ENCODE measurements around the gene PPP3R2. TPM values are rescaled to one million over a fixed set of nuclear protein-coding genes. Genes with fewer than 3 reads are reported as not detected.
"Not testable (repeated sequence)": the region's sequence is repeated elsewhere in the genome, so short reads cannot be mapped to it uniquely, and the experiment has no call there.

Gene PPP3R2
- total RNA-seq, 1 experiment from 2014 or later, result not detected

DNA sequence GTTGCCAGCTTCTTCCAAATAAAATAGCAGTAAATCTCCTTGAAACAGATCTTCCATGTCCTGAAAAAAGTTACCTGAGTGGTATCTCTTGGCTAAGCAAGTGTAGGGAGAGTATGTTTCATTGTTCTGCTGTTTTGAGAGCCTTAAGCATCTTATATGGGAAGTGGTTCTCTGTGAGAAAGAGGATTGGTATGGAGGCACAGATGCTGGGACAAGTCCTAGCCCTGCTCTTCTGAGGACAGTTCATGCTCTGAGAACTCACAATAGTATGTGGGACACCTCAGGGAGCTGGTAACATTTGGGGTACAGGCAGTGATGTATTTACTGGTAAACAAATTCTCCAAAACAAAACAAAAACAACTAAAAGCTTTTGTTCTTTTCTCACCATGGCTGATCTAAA, 2.0 kb downstream of the PPP3R2 start:
- no peak for DNase-seq (ENCODE audit: low read depth, low spot score)
- in situ Hi-C loops (cut with HindIII; ENCODE audit: low pct_unique_long_range_greater_than_20kb, low sequenced_read_pairs), result no loop called here

DNA sequence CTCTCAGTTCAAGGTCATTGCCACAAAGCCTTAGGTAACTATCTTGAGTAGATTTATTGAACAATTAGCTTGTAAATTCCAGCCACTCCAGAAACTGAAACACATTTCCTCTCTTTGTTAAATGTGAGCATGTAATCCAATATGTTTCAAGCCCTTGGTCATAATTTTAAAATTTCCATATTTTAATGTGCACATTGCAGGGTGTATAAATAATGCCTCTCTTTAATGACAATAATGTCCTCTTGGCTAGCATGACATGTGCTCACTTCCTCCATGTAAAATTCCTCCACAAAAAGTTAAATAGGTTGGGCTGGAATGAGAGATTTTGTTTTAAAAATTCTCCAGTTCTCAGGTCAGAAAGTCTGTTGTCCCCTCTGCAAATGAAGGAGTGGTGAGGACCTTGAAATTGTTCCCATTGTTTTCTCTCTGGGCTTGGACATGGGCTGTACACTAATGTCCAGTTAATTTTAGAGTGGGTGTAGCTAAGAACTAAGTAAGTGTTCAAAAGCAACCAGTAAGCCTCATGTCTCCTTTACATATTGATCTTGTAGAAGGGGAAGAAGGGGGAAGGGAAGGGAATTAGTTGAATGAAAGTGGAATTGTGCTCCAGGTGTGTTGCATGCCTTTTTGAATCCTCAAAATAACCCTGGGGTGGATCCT, 2.9 kb downstream of the PPP3R2 start:
- in situ Hi-C loops (cut with HindIII; ENCODE audit: low pct_unique_long_range_greater_than_20kb, low sequenced_read_pairs), result no loop called here
- DNase-seq (ENCODE audit: low read depth, low spot score), result no peak

DNA sequence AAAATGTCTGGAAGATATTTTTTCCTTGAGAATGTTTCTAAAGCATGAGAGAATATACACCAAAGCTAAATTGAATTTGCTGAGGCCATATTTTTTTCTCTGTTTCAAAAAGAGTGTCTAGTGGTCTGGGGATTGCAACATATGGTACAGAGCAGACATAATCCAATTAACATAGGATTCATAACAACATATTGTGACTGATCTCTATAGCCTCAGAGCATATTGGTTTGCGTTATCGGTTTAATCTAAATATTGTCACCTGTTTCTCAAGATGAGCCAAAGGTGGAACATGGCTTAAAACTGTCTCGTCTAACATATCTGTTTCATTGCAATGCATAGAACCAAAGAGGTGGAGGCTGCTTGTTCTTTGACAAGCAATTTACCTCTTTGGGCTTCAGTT, 3.9 kb downstream of the PPP3R2 start:
- no peak for DNase-seq (ENCODE audit: low read depth, low spot score)
- in situ Hi-C loops (cut with HindIII; ENCODE audit: low pct_unique_long_range_greater_than_20kb, low sequenced_read_pairs), result no loop called here

DNA sequence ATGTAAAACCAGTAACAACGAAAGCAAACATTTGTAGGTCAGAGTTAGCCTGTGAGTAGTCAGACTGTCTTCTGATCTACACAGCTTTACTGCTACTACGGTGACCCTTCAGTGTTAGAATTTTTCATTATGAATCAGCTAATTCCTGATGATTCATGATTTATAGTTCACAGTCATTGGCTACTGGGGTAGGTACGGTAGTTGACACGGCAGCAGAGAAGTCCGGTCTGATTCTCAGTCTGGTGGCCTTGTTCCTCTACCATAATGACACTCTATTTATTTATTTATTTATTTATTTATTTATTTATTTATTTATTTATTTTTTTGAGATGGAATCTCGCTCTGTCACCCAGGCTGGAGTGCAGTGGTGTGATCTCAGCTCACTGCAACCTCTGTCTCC, 4.7 kb downstream of the PPP3R2 start:
- DNase-seq (ENCODE audit: low read depth, low spot score); in situ Hi-C loops (cut with HindIII; ENCODE audit: low pct_unique_long_range_greater_than_20kb, low sequenced_read_pairs): not testable (repeated sequence)

DNA sequence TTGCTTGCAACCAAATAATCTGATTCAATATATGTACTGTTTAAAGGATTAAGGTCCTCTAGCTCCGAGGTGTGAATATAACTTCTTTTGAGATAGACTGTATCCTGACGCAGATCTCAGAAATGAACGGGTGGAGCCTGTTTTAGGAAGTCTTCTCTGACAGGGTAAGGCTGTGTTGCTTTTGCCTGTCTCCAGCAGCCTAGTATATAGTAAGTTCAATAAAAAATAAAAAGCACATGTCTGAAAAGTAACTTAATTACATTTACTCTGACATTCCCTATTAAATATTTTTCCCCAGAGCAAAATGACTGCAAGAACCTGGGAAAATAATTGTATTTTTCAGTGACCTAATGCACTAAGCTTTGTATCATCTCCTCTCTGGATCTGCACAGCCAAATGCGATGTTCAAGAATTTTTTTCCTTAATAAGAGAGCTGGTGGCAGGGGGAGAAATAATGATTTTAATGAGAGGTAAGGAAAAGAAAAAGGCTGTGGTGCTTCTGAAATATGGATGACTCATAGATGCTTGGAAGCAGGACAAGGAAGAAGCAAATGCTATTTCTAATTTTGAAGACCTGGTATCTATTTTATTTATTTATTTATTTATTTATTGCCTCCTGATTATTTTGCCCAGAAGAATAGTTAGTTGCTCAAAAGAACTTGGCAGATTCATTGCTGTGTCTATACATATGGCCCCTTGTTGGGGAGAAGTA, 7.3 kb downstream of the PPP3R2 start:
- in situ Hi-C loops (cut with HindIII; ENCODE audit: low pct_unique_long_range_greater_than_20kb, low sequenced_read_pairs), result no loop called here
- no peak for DNase-seq (ENCODE audit: low read depth, low spot score)

DNA sequence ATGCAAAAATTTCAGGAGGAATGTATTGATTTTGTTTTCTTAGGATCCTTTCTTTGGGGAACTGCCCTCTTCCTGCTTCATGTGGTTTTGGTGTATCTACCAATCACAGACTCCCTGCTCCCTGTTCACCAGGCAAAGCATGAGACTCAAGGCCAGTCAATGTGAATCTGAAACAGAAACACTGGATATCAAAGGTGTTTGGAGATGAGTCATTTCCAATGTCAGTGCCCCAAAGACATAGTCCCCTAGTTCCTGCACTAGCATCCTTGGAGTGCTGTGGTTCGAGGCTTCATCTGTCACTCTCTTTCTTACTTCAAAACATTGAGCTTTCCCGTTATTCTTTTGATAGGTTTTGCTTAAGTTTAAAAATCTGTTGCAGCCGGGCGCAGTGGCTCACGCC, 8.1 kb downstream of the PPP3R2 start:
- no peak for DNase-seq (ENCODE audit: low read depth, low spot score)
- in situ Hi-C loops (cut with HindIII; ENCODE audit: low pct_unique_long_range_greater_than_20kb, low sequenced_read_pairs), result no loop called here

DNA sequence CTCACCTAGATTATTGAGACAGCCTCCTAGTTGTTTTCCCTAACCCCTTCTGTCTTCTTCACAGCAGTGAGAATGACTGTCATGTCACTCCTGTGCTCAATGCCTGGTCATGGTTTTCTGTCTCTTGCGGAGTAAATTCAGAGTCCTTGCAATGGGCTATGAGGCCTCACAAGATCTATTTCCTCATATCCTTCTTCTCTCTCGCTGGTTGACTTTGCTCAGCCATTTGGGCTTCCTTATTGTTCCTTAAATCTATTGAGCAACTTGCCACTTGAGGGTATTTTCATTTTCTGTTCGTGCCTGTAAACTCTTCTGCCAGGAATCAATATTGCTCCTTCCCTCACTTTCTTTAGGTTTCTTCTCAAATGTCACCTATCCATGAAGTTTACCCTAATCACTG, 9.0 kb downstream of the PPP3R2 start:
- no peak for DNase-seq (ENCODE audit: low read depth, low spot score)
- in situ Hi-C loops (cut with HindIII; ENCODE audit: low pct_unique_long_range_greater_than_20kb, low sequenced_read_pairs), result no loop called here

DNA sequence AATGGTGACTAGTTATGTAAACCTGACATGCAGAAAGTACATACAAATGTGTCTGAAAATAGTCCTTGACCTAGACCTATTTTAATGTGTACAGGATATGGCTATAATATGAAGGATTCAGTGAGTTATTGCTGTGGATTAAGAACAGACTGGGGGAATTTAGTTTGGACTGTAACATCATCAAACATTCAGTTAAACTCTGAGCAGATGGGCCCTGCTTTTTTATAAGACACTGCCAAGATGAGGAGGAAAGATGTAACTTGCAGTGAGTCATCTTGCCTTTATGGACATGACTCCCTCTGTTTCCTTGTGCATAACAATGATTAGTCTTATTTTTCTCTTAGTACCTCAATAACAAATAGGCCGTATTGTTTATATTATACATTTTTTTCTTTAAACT, 12.2 kb downstream of the PPP3R2 start:
- in situ Hi-C loops (cut with HindIII; ENCODE audit: low pct_unique_long_range_greater_than_20kb, low sequenced_read_pairs), result no loop called here
- DNase-seq (ENCODE audit: low read depth, low spot score), result no peak

DNA sequence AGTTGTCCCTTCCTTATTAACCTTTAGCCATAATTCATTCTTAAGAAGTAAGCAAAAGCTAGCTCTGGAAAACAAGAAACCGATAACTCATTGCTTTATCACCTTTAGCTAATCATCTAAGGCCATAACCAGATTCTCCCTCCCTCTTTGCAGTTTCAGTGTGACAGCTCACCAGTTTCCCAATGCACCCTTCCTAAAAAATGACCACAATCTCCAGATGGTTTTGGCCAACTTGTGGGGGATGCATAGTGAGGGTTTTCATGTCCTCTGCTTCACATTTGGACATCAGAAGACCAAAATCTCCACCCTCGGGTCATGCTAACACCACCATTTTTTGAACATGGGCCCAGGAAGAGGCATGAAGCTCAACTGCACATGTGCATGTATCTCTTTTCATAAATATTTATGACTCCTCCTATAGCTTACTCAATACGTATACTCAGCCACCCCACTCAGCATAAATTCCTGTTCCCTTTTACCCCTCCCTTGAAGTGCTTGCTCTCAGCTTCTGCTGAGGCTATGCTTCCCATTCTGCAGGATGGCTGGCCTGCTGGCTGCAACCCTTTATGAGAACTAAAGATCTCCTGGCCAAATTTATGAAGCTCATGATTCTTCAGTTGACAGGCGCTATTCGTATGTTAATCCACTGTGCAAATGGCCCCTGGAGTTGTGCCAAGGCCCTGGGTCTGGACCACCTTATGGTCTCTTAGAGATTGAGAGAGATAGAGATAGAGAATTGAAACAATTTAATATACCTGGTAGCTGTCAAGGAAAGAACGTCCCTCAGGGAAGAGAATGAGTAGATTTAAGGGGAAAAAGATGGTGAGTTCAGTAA, 14.8 kb downstream of the PPP3R2 start:
- no peak for DNase-seq (ENCODE audit: low read depth, low spot score)
- in situ Hi-C loops (cut with HindIII; ENCODE audit: low pct_unique_long_range_greater_than_20kb, low sequenced_read_pairs), result no loop called here

DNA sequence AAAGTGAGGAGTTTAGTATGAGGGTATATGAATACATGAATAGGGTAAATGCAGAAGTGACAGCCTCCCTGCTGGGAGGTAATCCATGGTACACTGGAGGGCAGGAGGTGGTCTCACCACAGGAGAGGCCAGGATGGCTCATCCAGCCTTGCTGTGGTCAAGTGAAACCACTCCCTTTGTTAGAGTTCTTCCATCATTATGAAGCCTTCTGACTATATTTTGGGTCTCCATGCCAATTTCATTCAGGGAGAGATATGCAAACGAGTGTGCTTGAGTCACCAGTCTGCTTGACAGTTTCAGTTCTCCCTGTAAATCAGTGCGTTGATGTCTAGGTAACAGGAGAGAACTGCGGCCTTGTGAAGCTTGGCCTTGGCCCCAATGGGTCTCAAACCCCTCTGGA, 16.4 kb downstream of the PPP3R2 start:
- in situ Hi-C loops (cut with HindIII; ENCODE audit: low pct_unique_long_range_greater_than_20kb, low sequenced_read_pairs), result no loop called here
- no peak for DNase-seq (ENCODE audit: low read depth, low spot score)

DNA sequence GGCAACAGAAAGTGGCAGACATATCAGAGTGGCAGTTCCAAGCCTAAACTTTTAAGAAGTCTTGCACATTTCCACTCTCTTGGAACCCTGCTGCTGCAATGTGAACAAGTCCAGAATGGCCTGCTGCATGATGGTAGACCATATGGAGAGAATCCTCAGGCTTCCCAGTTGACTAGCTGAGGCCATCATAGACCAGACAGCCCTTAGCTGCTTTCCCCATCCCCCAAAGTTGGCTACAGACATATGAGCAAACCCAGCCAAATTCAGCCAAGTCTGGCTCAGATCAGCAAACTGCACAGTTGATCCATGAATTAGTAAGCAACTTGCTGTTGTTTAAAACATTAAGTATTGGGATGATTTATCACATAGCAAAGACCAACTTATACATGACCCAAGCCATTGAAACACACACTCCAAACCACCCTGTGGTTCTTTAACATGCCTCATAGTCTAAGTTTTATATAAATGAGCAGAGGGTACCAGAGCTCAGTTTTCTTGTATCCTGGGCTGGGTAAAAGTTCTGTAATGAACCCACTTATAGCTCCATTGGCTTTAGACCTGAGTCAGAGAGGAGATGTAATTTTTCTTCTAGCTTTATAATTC, 19.9 kb downstream of the PPP3R2 start:
- in situ Hi-C loops (cut with HindIII; ENCODE audit: low pct_unique_long_range_greater_than_20kb, low sequenced_read_pairs), result no loop called here
- no peak for DNase-seq (ENCODE audit: low read depth, low spot score)

DNA sequence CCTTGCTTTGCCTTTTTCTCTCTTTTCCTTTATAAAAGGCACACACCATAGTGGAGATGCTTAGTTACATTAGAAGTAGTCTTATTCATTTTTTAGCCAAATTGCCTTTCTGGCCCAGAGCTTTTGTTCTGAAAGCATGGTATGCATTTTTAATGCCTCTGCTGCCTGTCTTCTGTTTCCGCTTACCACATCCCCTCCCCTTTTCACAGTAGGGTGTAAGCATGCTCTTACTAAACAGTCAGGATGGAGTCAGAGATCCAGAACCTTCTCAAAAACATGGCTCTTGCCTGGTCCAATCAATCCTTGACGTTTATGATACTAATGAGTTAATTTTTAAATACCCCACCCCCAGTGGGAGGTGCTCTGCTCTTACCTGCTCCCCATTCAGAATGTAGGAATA, 22.5 kb downstream of the PPP3R2 start:
- in situ Hi-C loops (cut with HindIII; ENCODE audit: low pct_unique_long_range_greater_than_20kb, low sequenced_read_pairs), result no loop called here
- DNase-seq (ENCODE audit: low read depth, low spot score), result no peak

DNA sequence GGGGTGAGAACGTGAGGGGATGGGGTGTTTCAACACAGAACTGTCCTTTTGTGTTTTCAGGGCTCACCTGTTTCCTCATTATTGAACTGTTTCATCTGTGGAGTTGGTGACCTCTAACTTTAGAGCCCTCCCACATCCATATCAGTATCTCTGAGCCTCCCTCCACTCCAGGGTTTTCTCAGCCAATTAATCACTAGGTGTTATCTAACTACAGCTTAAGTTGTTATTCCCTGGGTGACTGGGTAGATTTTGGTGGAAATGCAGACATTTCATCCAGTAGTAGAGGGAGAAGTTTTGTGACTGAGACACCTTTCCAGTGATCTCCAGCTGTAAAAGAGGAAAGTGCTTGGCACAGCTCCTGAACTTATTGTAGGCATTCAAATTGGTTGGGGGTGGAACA, 23.7 kb downstream of the PPP3R2 start:
- in situ Hi-C loops (cut with HindIII; ENCODE audit: low pct_unique_long_range_greater_than_20kb, low sequenced_read_pairs), result no loop called here
- no peak for DNase-seq (ENCODE audit: low read depth, low spot score)

DNA sequence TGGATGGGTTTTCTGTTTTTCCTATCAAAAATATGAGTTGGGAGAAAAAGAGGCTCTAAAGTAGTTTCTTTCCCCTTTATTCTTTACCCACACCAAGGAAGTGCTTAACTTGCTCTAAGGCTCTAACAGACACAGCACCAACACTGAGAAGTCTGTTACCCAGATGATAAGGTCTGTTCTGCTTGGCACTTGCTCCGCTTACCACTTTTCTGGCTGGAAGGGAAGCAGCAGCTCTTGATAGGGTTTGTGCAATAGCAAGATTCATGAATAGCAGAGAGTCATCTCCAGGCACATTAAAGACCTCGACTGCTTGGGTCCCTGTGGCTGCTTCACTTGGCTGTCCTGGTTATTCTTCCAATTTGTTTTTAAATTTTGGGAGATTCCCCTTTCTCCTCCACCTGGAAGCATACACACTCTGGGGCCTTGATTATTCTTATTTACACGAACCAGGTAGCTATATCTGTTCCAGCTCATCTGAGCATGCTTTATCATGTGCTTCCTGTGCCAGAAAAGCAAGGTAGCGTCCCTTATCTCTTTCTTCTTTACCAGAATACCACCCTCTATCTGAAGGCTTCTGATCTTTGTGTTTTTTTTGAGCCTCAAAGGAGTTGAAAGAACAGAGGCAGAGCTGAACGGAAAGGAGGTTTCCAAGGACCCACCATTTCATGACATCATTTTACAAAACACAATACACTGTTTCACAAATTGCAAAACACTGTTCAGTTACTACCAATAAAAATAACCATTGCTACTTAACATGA, 24.8 kb downstream of the PPP3R2 start:
- in situ Hi-C loops (cut with HindIII; ENCODE audit: low pct_unique_long_range_greater_than_20kb, low sequenced_read_pairs), result no loop called here
- no peak for DNase-seq (ENCODE audit: low read depth, low spot score)

DNA sequence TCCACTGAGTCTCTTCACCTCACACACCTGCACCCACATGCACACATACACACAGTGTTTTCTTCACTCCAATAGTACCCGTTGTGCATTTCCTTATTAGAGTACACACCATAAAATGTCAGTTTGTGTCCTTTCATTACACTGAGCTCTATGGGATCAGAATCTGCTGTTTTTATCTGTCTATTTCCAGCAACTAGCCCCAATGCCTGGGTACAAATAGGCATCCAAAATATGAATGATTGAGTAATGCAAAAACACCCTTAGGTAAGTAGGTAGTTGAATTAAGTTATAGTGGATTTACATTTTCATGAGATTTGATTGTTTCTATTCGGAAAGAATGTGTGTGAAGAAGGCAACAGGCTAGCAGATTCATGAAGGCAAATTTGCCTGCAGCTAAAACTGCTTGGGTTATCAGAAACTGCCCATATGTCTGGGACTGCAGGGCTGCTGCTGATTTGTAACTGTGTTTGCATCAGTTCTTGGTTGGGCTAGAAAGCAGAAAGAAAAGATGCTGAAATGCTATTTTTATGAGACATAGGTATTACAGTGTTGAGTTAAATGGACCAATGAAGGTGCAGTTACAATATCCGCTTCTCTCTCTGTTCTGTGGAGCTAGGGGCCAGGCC, 26.9 kb downstream of the PPP3R2 start:
- in situ Hi-C loops (cut with HindIII; ENCODE audit: low pct_unique_long_range_greater_than_20kb, low sequenced_read_pairs), result no loop called here

DNA sequence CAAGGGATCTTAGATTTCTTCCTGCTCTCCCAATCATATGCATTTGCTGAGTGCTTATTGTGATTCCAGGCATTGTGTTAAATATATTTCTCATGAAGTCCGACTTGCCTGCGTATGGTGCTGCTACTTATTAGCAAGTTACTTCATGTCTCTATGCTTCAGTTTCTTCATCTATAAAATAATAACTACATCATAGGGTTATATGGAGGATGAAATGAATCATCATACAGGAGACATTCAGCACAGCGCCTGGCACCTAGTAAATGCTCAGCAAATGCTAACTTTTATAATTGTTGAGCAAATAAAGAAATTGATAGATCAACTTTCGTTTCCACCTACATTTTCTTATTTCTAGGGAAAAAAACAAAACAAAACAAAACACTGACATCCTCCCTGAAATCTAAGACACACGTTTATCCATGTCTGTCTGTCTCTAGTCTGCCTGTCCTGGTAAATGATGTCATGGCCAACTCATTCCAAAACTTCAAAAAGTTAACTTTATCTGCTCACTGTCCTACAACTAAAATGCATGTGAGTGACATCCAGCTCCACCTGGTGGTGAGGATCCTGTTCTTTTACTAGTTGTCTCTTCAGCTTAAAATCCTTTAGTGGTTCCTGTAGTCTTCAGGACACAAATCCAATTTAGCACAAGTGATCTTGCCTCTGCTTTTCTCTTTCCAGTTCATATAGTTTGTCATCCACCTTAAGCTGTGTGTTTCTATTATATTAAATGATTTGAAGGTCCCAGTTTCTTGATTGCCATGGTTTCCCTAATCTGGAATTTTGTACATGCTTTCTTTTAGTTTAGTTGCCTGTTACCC, 27.7 kb downstream of the PPP3R2 start:
- in situ Hi-C loops (cut with HindIII; ENCODE audit: low pct_unique_long_range_greater_than_20kb, low sequenced_read_pairs), result no loop called here
- DNase-seq (ENCODE audit: low read depth, low spot score), result peak; percentile 61

More for the DNA sequence above, 26.9 kb downstream of the PPP3R2 start:
- no peak for DNase-seq (ENCODE audit: low read depth, low spot score)
